A673 (cell line): ENCODE data around the gene INAVA.

ENCODE experiments used
- CTCF ChIP-seq: fragments of 300-800, 200-600 bp; sonication (generic); conservative IDR thresholded peaks from 2 replicates; pipeline ENCODE4 v1.5.1; 2017; ENCODE audit warnings: low read depth, mild to moderate bottlenecking, antibody characterized with exemption, low read length, moderate library complexity, mixed read lengths
- EZH2 ChIP-seq: fragments of 200-600 bp; sonication (generic); IDR thresholded peaks from 2 replicates; pipeline ENCODE4 v1.6.1; 2017; ENCODE audit warnings: borderline replicate concordance, low read depth, mild to moderate bottlenecking, mixed read lengths, antibody characterized with exemption, low read length; ENCODE audit not compliant: poor library complexity, severe bottlenecking

GRCh38 chr1:200958597-200958996 is 63.9 kb downstream of the INAVA start:
- TF ChIP-seq CTCF (no peak), EZH2 (no peak)
